Retinal pigment epithelial cell (primary cell): ENCODE results near the gene ZNF112.

Experiments used
- DNase-seq: peaks from one replicate; pipeline ENCODE4 v3.0.0-alpha.2; 2010; ENCODE audit warnings: low read depth
- H3K4me3 ChIP-seq: 2 replicates; pipeline ENCODE4 v1.5.1; 2011; ENCODE audit warnings: mild to moderate bottlenecking, low read length, control low read depth, moderate library complexity
- CTCF ChIP-seq: conservative IDR thresholded peaks from 2 replicates; pipeline ENCODE4 v1.5.1; 2011; ENCODE audit warnings: low read depth, low read length, control low read depth, inconsistent platforms

Gene ZNF112

GRCh38 chr19:44280916-44281315 lies 75.6 kb downstream of the ZNF112 start:
- no peak for DNase-seq
- no peak overlapping the region for H3K4me3 ChIP-seq
- no peak for TF ChIP-seq CTCF

DNA sequence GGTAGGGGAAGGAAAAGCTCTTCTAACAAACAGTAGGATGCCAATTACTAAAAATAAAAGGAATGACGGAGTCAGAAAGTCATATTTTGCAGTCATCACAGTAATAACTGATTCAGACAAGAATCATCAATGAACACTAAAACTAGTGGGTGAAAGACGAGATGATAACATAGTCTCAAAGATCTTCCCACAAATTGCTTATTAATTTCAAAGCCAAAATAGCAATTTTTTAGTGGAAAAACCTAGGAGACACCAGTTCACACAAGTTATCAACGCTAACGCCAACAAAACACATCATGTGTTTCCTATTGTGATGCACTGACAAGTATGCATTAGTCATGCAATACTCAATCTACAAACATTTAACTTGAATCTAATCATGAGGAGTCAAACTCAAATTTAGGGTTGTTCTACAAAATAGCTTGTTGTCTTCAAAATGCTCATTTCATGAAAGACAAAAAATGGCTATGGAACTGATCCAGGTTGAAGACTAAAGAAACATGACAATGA lies 78.2 kb downstream of the ZNF112 start:
- H3K4me3 ChIP-seq = no peak overlapping the region
- DNase-seq = no peak
- no peak for TF ChIP-seq CTCF

- TF ChIP-seq CTCF = no peak
- no peak overlapping the region for H3K4me3 ChIP-seq
- no peak for DNase-seq
These were observed 79.1 kb downstream of the ZNF112 start for GRCh38 chr19:44277331-44277730.
